GM12872 (cell line): ENCODE measurements around the gene TMEM72.

Source experiments
- TF ChIP-seq, protein P1 (sequence below): IDR thresholded peaks from 3 replicates; pipeline ENCODE4 v1.5.1; 2011; ENCODE audit warnings: low read depth, mild to moderate bottlenecking, low read length, moderate library complexity; ENCODE audit not compliant: insufficient read depth

The TMEM72 gene

DNA sequence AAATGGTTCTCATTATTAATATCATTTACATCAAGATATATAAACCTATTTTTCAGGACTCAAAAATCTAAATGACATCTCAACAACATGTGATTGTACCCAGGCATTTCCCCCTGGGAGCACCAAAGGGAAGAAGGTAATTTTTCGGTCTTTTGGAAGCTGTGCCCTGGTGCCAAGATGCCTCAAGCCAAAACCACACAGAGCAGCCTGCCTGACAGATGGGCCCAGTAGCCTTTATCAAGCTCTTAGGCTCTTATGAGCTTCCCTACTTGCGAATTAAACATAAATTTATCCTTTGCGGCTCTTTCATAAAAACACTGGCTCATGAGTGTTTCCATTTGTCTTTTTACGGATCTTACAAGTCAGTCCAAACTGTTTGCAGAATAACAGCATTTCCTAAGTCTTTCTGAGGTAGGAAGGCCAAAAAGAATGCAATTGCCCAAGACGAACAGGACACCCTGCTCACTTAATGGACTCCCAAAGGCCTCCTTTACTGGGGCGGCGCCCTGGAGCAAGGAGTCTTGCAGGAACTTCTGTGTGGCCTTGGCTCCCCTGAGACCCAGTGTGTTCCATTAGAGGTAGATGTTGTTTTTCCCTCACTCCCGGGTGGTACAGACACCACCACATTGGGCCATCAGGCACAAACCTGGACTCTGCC, 44.4 kb downstream of the TMEM72 start:
- TF ChIP-seq, protein P1, sequence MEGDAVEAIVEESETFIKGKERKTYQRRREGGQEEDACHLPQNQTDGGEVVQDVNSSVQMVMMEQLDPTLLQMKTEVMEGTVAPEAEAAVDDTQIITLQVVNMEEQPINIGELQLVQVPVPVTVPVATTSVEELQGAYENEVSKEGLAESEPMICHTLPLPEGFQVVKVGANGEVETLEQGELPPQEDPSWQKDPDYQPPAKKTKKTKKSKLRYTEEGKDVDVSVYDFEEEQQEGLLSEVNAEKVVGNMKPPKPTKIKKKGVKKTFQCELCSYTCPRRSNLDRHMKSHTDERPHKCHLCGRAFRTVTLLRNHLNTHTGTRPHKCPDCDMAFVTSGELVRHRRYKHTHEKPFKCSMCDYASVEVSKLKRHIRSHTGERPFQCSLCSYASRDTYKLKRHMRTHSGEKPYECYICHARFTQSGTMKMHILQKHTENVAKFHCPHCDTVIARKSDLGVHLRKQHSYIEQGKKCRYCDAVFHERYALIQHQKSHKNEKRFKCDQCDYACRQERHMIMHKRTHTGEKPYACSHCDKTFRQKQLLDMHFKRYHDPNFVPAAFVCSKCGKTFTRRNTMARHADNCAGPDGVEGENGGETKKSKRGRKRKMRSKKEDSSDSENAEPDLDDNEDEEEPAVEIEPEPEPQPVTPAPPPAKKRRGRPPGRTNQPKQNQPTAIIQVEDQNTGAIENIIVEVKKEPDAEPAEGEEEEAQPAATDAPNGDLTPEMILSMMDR: no peak

DNA sequence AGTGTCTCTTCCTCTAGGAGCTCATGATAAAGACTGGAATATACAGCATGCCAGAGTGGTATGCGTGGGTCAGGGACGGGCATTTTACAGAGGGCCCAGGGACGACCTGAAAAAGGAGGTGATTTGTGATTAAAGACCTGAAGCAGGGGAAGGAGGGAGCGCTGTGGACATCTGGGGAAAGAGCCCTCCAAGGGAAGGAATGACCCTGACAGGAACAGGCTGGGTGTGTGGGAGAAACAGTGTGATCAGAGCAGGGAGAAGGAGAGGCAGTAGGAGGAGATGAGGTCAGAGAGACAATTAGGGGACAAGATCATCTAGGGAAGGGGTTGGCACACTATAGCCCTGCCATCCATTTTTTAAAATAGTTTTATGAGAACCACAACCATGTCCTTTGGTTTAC, 45.1 kb downstream of the TMEM72 start:
- TF ChIP-seq, protein P1: no peak

DNA sequence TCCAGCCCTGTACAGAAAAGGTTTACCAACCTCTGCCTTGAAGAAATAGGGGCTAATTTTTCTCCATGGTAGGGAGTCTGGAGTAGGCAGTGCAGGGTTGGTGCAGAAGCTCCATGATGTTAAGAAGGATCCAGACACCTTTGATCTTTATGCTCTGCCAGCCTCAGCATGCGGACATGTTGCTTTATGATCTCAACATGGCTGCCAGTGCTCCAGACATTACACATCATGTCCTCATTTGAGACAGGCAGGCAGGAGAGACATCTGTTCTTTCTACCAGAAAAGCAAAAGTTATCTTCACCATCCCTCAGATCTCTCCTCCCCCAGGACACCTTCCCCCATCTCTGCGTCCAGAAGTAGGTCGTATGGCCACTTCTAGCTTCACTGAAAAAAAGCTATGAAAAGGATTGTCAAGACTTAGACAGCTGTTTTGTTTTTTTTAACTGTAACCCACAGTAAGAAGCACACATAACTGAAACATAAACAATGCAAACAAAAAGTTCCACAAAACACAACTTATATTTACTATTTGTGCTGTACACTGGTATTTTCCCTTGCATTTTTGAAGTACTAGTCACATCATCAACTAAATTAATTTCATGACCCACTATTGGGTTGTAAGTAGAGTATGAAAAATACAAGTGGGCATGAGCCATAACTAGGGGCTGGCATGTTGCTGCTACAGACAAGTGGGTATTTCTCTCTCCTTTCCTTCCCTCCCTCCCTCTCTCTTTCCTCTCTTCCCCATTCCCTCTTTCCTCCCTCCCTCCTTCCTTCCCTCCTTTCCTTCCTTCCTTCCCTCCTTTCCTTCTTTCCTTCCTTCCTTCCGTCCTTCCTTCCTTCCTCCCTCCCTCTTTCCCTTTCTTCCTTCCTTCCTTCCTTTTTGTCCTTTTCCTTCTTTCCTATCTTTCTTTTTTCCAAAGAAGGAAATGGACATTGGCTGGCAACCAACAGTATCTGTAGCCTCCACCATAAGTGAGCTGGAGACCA, 45.9 kb downstream of the TMEM72 start:
- TF ChIP-seq, protein P1: no peak

DNA sequence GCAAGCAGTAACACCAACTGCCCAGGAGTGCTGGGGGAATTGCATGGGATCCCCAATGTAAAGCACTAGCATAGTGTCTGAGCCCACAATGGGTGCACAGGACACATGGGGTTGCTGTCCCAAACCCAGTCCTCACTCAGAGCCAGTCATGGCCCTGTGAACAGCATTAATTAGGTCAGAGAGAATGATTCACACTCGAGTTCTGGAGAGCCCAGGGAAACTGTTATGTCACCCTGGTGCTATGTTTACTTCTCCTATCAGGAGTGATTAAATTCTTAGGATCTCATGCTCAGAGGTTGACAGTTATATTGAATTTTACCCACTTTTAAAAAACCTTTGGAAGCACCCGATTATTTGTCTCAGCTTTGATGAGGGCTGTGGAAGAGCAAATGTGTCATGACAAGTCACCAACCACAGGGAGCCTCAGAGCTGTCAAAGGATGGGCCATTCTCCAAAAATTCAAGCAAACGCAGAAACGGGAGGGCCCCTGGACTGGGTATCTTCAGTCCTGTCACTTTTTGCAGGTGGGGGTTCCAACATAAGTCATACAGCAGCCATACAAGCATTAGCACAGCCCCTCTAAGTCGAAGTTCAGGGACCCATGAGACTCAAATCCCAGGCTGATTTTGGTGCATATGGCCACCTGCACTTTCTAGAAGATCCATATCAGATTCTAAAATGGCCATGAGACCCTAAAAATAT, 47.2 kb downstream of the TMEM72 start:
- TF ChIP-seq, protein P1: no peak

DNA sequence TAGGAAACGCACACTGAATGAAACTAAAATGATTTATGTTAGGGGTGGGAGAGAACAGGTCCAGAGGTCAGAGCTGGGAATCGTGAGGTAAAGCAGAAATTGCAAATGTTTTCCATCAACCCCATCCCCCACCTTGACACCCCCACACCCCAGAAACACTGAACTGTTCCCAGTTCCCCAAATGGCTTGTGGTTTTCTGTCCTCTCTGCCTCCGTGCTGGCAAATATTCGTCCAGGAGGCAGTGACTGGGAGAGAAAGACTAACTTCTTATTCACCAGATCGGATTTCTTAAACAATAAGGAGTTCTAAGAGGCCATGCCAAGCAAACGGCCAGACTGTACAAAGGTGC, 47.7 kb downstream of the TMEM72 start:
- TF ChIP-seq, protein P1: no peak

DNA sequence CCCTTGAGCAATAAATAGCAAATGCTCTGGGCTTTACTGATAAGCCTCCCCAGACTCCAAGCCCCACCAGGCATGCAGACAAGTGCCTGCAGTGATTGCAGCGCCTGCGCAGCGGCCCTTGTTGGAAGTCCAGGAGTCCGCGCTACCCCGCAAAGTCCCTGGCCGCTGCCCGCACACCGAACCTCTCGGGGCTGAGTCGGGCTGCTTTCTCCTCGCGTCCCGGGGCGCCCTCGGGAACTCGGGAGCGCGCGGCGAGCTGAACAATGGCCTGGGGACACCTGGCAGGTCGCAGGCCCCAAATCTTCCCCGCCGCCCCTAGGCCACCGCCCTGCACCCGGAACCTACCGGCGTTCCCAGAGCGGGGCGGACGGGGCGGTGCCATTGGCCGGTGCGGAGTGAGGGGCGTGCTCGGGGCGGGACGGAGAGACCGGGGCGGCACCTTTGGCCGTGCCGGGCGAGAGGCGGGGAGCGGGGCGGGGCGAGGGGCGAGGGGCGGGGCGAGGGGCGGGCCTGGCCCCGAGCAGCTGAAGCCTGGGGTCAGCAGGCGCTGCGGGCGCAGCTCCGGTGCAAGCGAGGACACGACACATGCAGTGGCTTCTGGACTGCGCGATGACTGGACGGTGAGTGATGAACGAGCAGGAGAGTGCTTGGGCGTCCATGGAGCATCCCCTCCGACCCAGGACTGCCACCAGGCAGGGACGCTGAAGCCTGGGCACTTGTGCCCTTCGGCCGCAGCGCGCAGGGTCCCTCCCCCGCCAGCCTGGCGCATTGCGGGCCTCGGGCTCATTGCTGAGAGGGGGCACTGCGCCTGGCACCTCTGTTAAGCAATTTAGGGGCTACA, 48.3 kb downstream of the TMEM72 start, which contains the start of gene RASSF4:
Gene RASSF4 (plus strand): TSS at position 556 of the 841 bp plus-strand sequence. CDS start 10,401 bp downstream, outside the sequence.
- TF ChIP-seq, protein P1: no peak
